ENCODE results near the gene ABCA5. TPM values are rescaled to one million over a fixed set of nuclear protein-coding genes. Genes with fewer than 3 reads are reported as not detected.

ABCA5 gene
- polyA plus RNA-seq = 5.4 to 11.1 TPM (median 9.4 TPM) in 3 replicates
- 30.2 TPM for polyA plus RNA-seq (2011; ENCODE audit: low read depth)
- 1.4 and 2.8 TPM in 2 replicates for polyA plus RNA-seq (2011; cell fraction: cytosol; rRNA removed)
- polyA plus RNA-seq (2011; cell fraction: nucleus; rRNA removed) = 18.6 and 31.7 TPM in 2 replicates
- 5.2 and 15.1 TPM in 2 replicates for polyA plus RNA-seq (2012; ENCODE audit: low replicate concordance)
- polyA minus RNA-seq = 2.0 to 19.5 TPM (median 11.9 TPM) in 3 replicates
- 1.2 TPM for polyA minus RNA-seq (2011; cell fraction: cytosol; rRNA and poly(A)+ RNA removed)
- polyA minus RNA-seq (2011; cell fraction: nucleus; rRNA and poly(A)+ RNA removed) = 19.1 and 41.3 TPM in 2 replicates

- H3K4me2 ChIP-seq (ENCODE audit: control insufficient read depth, extremely low read depth, insufficient read depth, low read depth, low read length) = peak within 1 kb of the TSS; percentile 79
- FAIRE-seq (no peak), DNase-seq (ENCODE audit: low read depth, low spot score) (peak; percentile 57)
- no peaks in the 10 kb centered on the region for H4K20me1 ChIP-seq (ENCODE audit: control insufficient read depth, extremely low read depth, insufficient read depth, low read length)
- peak within 1 kb of the TSS; percentile 97 for H2AFZ ChIP-seq (ENCODE audit: control insufficient read depth, low read length)
- peak within 1 kb of the TSS; percentile 67 to 84 (median 78) for H3K4me3 ChIP-seq (ENCODE audit: control insufficient read depth in 2 of 3, extremely low read depth in 1 of 3, insufficient read depth in 2 of 3, low read depth in 1 of 3, low read length in 3 of 3)
- H3K36me3 ChIP-seq (ENCODE audit: control insufficient read depth in 2 of 2, extremely low read depth in 1 of 2, insufficient read depth in 2 of 2, low read length in 2 of 2) = no peaks in the 10 kb centered on the region
- H3K9me3 ChIP-seq (ENCODE audit: control insufficient read depth, low read depth, low read length) = no peaks in the 10 kb centered on the region
- no peak for TF ChIP-seq CTCF (optimal IDR thresholded peaks at IDR 0.05 in 1 of 3, IDR thresholded peaks at IDR 0.05 in 1 of 3, conservative IDR thresholded peaks at IDR 0.05 in 1 of 3; ENCODE audit: extremely low read depth in 1 of 3, insufficient read depth in 2 of 3, low read length in 3 of 3)
- no peak for TF ChIP-seq EZH2 (IDR thresholded peaks at IDR 0.05; ENCODE audit: low read length)
- H3K9me1 ChIP-seq (ENCODE audit: control insufficient read depth, extremely low read depth, insufficient read depth, low read length) = no peaks in the 10 kb centered on the region
- H3K4me1 ChIP-seq (ENCODE audit: control insufficient read depth, extremely low read depth, insufficient read depth, low read length) = peaks cover 10% of the 10 kb centered on the region
- H3K27ac ChIP-seq (ENCODE audit: control insufficient read depth, insufficient read depth, low read length) = peak within 1 kb of the TSS; percentile 90
- H3K9ac ChIP-seq (ENCODE audit: control insufficient read depth, extremely low read depth, insufficient read depth, low read length) = peak within 1 kb of the TSS; percentile 95
- no peaks in the 10 kb centered on the region for H3K27me3 ChIP-seq (ENCODE audit: control insufficient read depth, extremely low read depth, insufficient read depth, low read length)
- dilution Hi-C loops (cut with MboI; ENCODE audit: extremely low pct_ligation_motif_present, low sequenced_read_pairs) = no loop called here
- peaks cover 8% of the 10 kb centered on the region for H3K79me2 ChIP-seq (ENCODE audit: control insufficient read depth, insufficient read depth, low read length)
Observed at GRCh38 chr17:69327060-69327831, at the start of gene ABCA5. ABCA5 (minus strand) TSS chr17:69327133; CDS start chr17:69314415, 12,718 bp downstream.

GRCh38 chr17:69375229-69375628 lies 48.3 kb upstream of the ABCA5 start:
- Histone ChIP-seq H3K9ac (ENCODE audit: control insufficient read depth, extremely low read depth, insufficient read depth, low read length) (no peak overlapping the region), H3K9me3 (ENCODE audit: control insufficient read depth, low read depth, low read length) (no peaks in the 10 kb centered on the region), H3K27ac (ENCODE audit: control insufficient read depth, insufficient read depth, low read length) (no peak overlapping the region), H3K36me3 (ENCODE audit: control insufficient read depth in 2 of 2, extremely low read depth in 1 of 2, insufficient read depth in 2 of 2, low read length in 2 of 2) (no peaks in the 10 kb centered on the region), H3K9me1 (ENCODE audit: control insufficient read depth, extremely low read depth, insufficient read depth, low read length) (no peaks in the 10 kb centered on the region), H3K4me2 (ENCODE audit: control insufficient read depth, extremely low read depth, insufficient read depth, low read depth, low read length) (no peak overlapping the region), H3K4me3 (ENCODE audit: control insufficient read depth in 2 of 3, extremely low read depth in 1 of 3, insufficient read depth in 2 of 3, low read depth in 1 of 3, low read length in 3 of 3) (no peak overlapping the region), H3K4me1 (ENCODE audit: control insufficient read depth, extremely low read depth, insufficient read depth, low read length) (no peaks in the 10 kb centered on the region), H2AFZ (ENCODE audit: control insufficient read depth, low read length) (no peak overlapping the region), H4K20me1 (ENCODE audit: control insufficient read depth, extremely low read depth, insufficient read depth, low read length) (no peaks in the 10 kb centered on the region), H3K79me2 (ENCODE audit: control insufficient read depth, insufficient read depth, low read length) (no peaks in the 10 kb centered on the region), H3K27me3 (ENCODE audit: control insufficient read depth, extremely low read depth, insufficient read depth, low read length) (no peaks in the 10 kb centered on the region)
- no peak for FAIRE-seq
- no peak for TF ChIP-seq EZH2 (IDR thresholded peaks at IDR 0.05; ENCODE audit: low read length)
- TF ChIP-seq CTCF (optimal IDR thresholded peaks at IDR 0.05 in 1 of 3, IDR thresholded peaks at IDR 0.05 in 1 of 3, conservative IDR thresholded peaks at IDR 0.05 in 1 of 3; ENCODE audit: extremely low read depth in 1 of 3, insufficient read depth in 2 of 3, low read length in 3 of 3) = no peak
- dilution Hi-C loops (cut with MboI; ENCODE audit: extremely low pct_ligation_motif_present, low sequenced_read_pairs) = no loop called here
- DNase-seq (ENCODE audit: low read depth, low spot score) = no peak

Data from keratinocyte (primary cell).